ENCODE measurements around the gene BLOC1S1.

- no peak for TF ChIP-seq HOXB6 (CRISPR knock-in tag; IDR thresholded peaks at IDR 0.05; ENCODE audit: borderline replicate concordance)
- TF ChIP-seq POLR2AphosphoS5 (IDR thresholded peaks at IDR 0.05; ENCODE audit: control insufficient read depth, insufficient read depth, low read depth, low read length): no peak
- TF ChIP-seq CTCF (IDR thresholded peaks at IDR 0.05 in 2 of 3, conservative IDR thresholded peaks at IDR 0.05 in 1 of 3; ENCODE audit: insufficient read depth in 2 of 3, low read depth in 1 of 3, low read length in 3 of 3): no peak
- no peak for TF ChIP-seq NFYB (IDR thresholded peaks at IDR 0.05; ENCODE audit: extremely low read depth, insufficient read length)
These were observed 29.4 kb upstream of the BLOC1S1 start for GRCh38 chr12:55686366-55687010.
